ELF-1 (cell line): Measurements from ENCODE around the gene AQP12A.
"Not testable (repeated sequence)": the region's sequence is repeated elsewhere in the genome, so short reads cannot be mapped to it uniquely, and the experiment has no call there.

Experiments
- DNase-seq: peaks from one replicate; pipeline ENCODE4 v3.0.0-alpha.2; 2016; ENCODE audit warnings: low read depth, low spot score

AQP12A gene

DNA sequence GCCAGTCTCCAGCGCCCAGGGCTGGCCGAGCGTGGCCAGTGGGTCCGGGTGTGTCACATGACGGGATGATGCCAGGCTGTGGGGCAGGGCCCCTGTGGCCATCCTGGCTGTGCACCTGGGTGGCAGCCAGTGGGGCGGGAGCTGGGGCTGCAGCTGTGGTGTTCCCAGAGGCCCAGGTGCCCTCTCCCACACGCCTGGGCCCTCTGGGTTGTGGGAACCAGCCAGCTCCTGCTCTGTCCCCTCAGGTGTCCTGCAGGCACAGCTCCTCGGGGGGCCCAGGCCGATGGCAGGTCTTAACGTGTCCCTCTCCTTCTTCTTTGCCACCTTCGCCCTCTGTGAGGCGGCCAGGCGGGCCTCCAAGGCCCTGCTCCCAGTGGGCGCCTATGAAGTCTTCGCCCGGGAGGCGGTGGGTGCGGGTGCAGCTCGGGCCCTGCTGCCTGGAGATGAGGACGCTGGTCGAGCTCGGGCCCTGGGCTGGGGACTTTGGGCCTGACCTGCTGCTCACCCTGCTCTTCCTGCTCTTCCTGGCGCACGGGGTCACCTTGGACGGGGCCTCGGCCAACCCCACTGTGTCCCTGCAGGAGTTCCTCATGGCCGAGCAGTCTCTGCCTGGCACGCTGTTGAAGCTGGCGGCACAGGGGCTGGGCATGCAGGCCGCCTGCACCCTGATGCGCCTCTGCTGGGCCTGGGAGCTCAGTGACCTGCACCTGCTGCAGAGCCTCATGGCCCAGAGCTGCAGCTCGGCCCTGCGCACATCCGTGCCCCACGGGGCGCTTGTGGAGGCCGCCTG, at the start of gene AQP12A:
AQP12A (plus strand) TSS at position 236 of the 790 bp plus-strand sequence; CDS start at position 284, 48 bp downstream.
- DNase-seq: not testable (repeated sequence)

GRCh38 chr2:240642061-240642805, 49.4 kb upstream of the AQP12A start:
- no peak for DNase-seq

DNA sequence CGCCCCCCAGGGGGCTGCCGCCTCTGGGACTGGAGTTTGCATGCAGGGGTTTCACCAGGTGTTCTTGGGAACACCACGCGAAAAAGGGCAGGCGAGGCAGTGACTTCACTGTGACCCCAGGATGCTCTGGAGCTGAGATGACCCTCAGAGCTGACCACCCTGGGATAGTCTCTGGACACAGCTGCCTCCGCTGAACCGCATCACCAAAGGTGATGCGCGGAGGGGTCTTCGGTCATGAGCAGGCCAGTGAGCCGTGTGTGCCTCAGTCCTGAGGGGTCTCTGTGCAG, 48.9 kb upstream of the AQP12A start:
- no peak for DNase-seq

- no peak for DNase-seq
Measured at GRCh38 chr2:240643093-240643810, 48.4 kb upstream of the AQP12A start.

- no peak for DNase-seq
Measured at GRCh38 chr2:240643811-240644150, 47.9 kb upstream of the AQP12A start.

GRCh38 chr2:240644171-240644651, 47.5 kb upstream of the AQP12A start:
- DNase-seq: no peak

DNA sequence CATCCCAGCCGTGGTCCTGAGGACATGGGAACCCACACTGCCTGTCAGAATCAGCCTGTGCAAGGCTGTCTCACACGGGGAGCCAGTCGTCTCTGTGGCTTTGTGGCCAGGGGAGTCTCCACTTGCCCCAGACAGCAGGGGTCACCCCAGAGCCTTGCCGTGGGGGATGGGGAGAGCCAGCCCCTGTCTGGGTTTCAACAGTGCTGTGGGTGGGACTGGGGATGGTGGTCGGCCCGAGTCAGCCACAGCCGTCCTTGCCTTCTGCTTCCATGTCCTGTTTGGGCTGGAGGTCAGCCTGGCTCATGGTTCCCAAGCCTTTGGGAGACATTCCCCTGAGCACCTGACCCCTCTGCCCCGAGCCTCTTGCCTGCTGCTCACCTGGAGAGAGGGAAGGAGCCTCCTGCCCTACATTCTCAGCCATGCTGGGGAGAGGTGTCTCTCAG, 46.8 kb upstream of the AQP12A start:
- DNase-seq: no peak

- no peak for DNase-seq
Measured at GRCh38 chr2:240645346-240645745, 46.3 kb upstream of the AQP12A start.

DNA sequence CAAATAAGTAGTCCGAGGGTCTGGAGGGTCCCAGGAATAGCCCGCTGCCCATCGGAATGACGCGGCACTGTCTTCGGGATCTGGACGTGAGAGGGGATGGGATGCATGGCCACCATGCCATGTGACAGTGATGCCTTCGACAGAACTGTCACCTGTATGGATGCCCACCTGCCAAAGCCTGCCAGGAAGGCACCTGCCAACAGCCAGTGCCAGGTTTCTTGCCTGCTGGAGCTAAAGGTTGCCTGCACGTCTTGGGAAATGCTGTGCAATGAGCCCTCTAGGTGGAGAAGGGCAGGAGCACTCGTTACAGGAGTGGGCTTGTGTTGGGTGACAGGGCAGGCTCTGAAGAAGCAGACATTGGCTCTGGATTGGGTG, 45.9 kb upstream of the AQP12A start:
- no peak for DNase-seq

DNA sequence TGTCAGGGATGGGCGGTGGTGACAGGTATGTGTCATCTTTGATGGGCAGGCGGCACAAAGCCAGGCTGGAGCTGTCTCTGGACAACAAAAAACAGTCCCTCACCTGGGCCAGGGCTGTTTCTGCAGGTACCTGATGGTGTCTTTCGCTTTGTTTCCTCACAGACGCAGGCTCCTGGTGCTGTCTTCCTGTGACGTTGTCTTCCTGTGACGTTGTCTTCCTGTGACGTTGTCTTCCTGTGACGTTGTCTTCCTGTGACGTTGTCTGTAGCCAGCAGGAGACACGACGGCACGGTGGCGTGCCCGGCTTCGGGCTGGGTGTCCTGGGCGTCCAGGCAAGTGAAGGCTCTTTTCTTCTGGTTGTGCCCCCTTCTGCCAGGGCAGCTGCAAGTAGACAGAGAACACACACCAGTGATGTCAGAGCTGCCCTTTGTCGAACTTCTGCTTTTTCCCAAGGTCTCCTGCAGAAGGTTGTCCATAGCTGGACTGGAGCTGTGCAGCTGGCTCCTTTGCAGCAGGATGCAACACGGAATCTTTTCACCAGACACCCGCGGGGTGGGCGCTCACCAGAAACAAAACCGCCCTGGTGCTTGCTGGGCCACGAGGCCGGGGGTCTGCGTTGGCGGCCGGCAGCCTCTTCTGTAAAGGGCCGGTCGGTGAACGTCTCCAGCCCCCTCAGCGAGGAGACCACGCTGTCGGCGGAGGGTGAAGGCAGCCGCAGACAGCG, 45.3 kb upstream of the AQP12A start:
- no peak for DNase-seq

DNA sequence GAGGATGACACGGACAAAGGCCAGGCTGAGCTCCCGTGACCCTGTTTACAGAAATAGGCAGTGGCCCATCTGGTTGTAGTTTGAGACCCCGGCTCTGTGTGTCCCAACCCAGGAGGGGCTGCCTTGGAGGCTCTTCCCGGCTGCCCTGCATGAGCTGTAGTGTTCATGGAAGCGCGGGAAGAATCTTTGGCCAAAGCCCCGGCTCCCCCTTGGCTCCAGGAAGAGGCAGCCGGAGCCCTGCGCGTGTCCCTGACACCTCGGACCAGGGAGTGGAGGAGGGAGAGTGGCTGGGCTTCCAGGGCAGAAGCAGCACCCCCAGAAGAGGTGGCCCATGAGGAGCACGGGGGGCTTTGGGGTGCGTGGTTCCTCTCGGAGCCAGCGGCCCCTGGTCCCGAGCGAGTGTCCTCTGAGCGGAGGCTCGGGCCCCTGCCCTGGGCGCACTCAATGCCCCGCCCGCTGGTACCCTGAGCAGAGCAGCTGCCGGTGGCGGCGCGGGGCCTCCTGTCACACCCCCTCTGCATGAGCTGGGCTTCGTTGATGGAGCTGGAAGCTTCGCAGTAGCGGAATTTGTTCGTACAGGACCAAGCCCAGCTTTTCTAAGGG, 44.7 kb upstream of the AQP12A start:
- no peak for DNase-seq

DNA sequence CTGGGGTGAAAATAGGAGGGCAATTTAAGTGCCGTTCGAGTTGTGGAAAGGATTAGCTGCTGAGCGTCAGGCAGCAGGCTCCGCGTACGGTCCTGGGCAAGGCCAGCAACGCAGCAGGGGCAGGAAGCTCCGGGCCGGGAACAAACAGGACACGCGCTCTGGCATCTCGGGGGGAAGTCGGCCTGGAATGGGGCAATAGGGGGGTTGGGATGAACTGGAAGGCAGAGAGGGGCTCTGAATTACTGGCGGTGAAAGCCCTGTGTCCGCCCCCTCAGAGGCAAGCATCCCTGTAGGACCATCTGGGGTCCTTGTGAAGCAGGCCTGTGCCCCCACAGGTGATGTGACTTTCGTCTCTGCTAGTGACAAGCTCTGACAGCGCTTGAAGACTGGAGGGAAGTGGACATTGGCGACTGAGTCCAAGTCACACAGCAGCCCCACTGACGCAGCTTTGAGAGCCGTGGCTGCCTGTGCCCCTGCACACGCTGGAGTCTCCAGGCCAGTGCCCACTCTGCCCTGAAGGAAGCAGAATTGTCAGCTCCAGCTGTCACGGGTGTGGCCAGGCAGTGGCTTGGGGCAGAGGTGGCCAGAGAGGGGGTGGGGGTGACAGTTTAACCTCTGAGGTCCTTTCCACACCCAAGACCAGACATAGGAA, 44.0 kb upstream of the AQP12A start:
- no peak for DNase-seq

DNA sequence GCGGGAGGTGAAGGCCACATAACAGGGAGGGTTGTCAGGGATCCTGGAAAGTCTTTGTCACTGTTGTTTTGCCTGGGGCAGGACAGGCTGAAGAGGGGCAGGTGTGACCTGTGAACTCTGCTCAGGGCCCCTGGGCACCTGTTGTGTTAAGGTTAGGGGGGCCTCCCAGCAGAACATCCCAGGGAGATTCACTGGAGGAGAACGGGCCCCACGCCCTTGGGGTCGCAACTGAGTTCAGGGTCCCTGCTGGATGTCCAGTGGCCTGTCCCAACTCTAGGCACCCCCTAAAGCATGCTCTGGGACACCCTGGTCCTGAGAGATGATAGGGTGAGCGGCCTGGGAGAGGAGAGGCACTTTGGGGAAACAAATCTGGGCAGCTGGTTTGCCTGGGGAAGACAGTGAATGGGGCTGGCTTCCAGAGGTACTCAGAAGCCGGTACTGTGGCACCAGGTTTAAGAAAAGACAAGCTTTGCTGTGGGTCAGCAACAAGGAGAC, 43.5 kb upstream of the AQP12A start:
- no peak for DNase-seq

DNA sequence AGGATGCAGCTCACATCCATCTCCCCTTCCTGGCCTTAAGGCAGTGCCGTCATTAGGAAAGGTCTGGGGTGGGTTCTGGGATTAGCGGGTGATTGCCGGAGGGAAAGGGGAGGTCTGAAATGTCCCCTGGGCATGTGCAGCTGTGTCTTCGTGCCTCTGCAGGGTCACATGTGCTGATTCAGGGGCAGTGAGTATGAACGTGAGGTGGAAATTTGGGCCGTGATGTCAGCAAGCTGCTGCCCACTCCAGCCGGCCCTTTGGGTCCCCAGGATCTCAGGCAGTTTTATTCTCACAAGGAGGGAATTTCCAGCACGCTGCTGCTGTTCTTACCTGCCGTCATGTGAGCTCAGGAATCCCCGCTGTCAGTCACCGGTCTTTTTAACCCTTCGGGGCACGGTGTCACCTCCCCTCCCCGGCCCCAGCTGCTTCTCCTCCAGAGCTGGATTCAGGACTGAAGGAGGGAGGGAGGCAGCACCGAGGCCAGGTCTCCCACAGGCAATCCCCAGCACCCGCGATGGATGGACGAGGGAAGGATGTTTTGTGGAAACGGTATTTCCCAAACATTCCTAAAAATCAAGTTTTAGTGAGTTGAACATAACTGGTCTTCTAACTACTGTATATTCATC, 42.9 kb upstream of the AQP12A start:
- DNase-seq: no peak

DNA sequence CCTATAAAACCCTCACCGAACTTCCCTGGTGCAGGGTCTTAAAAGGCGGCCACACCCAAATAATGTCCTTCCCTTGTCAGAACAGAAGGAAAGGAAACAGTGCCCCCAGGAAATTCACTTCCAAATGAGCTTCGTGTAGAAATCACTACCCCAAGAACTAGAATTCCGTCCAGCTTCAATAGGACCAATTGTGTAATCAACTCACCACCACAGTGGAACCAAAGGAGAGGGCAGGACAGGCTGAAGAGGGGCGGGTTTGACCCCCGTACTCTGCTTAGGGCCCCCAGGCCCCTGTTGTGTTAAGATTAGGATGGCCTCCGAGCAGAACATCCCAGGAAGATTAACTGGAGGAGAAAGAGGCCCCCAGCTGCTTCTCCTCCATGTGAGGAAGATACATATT, 42.3 kb upstream of the AQP12A start:
- no peak for DNase-seq

DNA sequence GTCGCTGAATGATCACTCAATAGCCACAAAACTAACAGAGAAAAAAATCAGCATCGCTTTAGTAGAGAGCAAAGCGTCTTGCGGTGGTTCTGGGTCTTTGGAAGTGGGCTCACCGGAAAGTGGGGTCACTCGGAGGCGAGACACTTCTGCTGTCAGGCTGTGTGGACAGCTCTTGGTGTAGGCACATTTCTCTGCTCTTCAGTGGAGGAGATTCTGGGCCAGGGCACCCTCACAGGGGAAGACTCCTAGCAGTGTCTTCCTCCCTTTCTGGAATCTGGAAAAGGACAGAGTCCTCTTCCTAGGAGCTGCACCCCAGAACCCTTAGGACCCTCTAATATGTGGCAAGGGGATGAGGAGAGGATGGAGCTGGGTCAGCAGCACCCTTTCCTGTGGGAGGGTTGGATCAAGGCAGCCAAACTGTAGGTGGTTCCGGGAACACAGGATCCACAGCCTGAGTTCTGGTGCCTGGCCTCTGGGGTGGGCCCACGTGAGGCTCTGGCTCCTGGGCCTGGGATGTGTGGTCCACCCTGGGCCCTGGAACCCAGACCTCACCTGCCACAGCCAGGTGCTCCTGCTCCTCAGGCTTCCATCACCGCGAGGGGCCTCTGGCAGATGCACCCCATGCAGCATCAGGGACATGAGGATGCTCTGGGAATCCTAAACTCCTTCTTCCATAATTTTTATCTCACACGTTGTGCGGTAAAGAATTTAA, 41.3 kb upstream of the AQP12A start:
- DNase-seq: no peak

DNA sequence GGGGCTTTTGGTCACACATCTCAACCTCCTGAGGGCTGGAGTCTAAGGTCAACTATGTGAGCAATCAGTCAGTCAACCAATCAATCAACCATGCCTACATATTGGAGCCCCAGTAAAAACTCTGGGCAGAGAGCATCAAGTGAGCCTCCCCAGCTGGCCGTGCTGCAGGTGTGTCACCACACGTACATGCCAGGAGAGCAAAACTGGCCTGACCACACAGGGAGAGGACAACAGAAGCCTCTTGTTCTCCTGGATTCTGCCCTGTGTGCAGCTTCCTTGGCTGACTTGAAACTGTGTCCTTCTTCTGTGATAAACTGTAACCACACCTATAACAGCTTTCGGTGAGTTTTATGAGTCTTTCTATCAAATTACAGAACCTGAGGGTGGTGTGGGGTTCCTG, 40.5 kb upstream of the AQP12A start:
- DNase-seq: no peak

- DNase-seq: no peak
Measured at GRCh38 chr2:240655931-240656886, 35.5 kb upstream of the AQP12A start.
